HG02943 (cell line): ENCODE results near the gene DPH6.
A peak's percentile ranks its signal among the peaks of the same experiment; 100 is the strongest.
"Not testable (repeated sequence)": the region's sequence is repeated elsewhere in the genome, so short reads cannot be mapped to it uniquely, and the experiment has no call there.

ENCODE experiments used
- ATAC-seq: cut with Tn5 transposase; IDR thresholded peaks from one replicate; pipeline ENCODE4 v1.9.1; 2021; ENCODE audit warnings: mild to moderate bottlenecking, low read depth, moderate library complexity; ENCODE audit not compliant: unreplicated experiment

DPH6 gene

GRCh38 chr15:35545824-35546510 lies at the start of gene DPH6:
Gene DPH6, minus strand, starts transcription at chr15:35546165. Its CDS starts 24 bp downstream, at chr15:35546141.
- ATAC-seq: peak; percentile 86

- ATAC-seq: no peak
Observed at GRCh38 chr15:35595656-35596055, 49.7 kb upstream of the DPH6 start.

- not testable (repeated sequence) for ATAC-seq
Observed at GRCh38 chr15:35591987-35592386, 46.0 kb upstream of the DPH6 start.

- ATAC-seq: no peak
Observed at GRCh38 chr15:35583863-35584528, 38.0 kb upstream of the DPH6 start.

GRCh38 chr15:35580606-35581005 lies 34.6 kb upstream of the DPH6 start:
- ATAC-seq: no peak

GRCh38 chr15:35567392-35567791 lies 21.4 kb upstream of the DPH6 start:
- no peak for ATAC-seq

GRCh38 chr15:35566991-35567390 lies 21.0 kb upstream of the DPH6 start:
- ATAC-seq: no peak

- ATAC-seq: no peak
Observed at GRCh38 chr15:35565901-35566300, 19.9 kb upstream of the DPH6 start.

GRCh38 chr15:35562641-35563040 lies 16.7 kb upstream of the DPH6 start:
- ATAC-seq: no peak

GRCh38 chr15:35561308-35561707 lies 15.3 kb upstream of the DPH6 start:
- ATAC-seq: no peak

GRCh38 chr15:35560870-35561269 lies 14.9 kb upstream of the DPH6 start:
- no peak for ATAC-seq

GRCh38 chr15:35560258-35560657 lies 14.3 kb upstream of the DPH6 start:
- no peak for ATAC-seq

GRCh38 chr15:35559683-35560082 lies 13.7 kb upstream of the DPH6 start:
- no peak for ATAC-seq

GRCh38 chr15:35557544-35557943 lies 11.6 kb upstream of the DPH6 start:
- no peak for ATAC-seq

GRCh38 chr15:35557012-35557411 lies 11.0 kb upstream of the DPH6 start:
- ATAC-seq: no peak

- ATAC-seq: no peak
Observed at GRCh38 chr15:35555244-35555643, 9.3 kb upstream of the DPH6 start.

- ATAC-seq: no peak
Observed at GRCh38 chr15:35550957-35551356, 5.0 kb upstream of the DPH6 start.

GRCh38 chr15:35549567-35549966 lies 3.6 kb upstream of the DPH6 start:
- ATAC-seq: no peak

- no peak for ATAC-seq
Observed at GRCh38 chr15:35548435-35548834, 2.5 kb upstream of the DPH6 start.

- ATAC-seq: no peak
Observed at GRCh38 chr15:35547775-35548364, 1.9 kb upstream of the DPH6 start.

- ATAC-seq: no peak
Observed at GRCh38 chr15:35546511-35547381, 781 bp upstream of the DPH6 start.
